GM18909 (cell line): Measurements from ENCODE around the gene MALSU1.

Source experiments
- ATAC-seq: cut with Tn5 transposase; IDR thresholded peaks from one replicate; pipeline ENCODE4 v1.9.1; 2021; ENCODE audit warnings: mild to moderate bottlenecking; ENCODE audit not compliant: unreplicated experiment, poor library complexity

Gene MALSU1

DNA sequence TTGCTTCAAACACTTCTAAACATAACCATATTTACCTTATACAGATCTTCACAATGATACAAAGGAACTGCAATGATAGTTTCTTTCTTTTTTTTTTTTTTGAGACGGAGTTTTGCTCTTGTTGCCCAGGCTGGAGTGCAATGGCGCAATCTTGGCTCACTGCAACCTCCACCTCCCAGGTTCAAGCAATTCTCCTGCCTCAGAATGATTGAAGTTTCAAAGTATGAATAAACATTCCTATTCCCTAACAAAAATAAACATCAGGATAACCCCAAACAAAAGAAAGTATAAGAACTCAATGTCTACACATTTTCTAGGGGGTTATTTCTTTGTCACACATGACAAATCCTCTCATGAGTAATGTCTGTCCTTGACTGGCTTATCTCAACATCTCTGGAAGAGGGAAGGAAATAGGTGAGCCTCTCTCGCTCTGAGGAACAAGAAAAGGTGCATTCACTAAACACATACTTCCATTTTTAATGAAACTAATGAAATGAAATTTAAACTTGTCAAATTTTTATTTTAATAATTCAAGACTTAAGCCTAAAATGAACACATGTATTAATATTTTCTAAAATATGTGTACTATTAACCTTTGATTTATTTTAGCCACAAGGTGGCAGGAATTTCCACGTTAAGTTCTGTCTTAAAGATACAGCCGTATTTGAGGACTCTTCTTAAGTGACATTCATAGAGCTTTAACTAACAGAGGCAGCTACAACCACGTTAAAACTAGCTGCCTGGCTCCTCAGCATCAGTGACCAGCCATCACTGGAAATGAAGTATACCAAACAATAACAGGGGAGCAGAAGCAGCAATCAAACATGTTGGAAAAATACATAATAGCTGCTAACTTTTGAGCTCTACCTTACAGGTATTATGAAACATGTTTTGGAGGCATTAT, 58.3 kb downstream of the MALSU1 start:
- no peak for ATAC-seq

DNA sequence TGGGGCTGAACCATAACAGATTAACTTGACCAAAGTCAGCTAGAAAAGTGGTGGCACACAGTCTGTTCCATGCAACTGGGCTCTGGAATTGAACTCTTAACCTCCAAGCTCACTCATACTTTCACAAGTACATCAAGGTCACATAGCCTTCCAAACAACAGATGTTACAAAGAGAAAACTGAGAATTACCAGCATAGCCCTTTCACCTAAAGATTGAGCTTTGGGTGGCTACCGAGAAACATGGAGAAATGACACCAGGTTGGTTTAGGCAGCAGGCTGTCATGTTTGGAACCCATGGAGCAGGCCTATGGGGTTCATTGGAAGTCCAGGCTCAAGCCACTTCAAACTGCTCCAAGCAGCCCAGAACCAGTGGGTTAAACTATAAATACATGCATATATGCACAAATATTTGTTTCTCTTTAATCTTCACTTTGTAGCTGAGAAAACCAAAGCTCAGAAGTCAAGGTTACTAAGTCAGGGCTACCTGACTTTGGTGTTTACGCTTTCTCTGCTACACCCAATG, 59.1 kb downstream of the MALSU1 start:
- ATAC-seq = no peak
